GM19324 (cell line): ENCODE results near the gene CA5A.
"Not testable (repeated sequence)": the region's sequence is repeated elsewhere in the genome, so short reads cannot be mapped to it uniquely, and the experiment has no call there.

Source experiments
- ATAC-seq: cut with Tn5 transposase; IDR thresholded peaks from one replicate; pipeline ENCODE4 v1.9.1; 2021; ENCODE audit warnings: mild to moderate bottlenecking, moderate library complexity; ENCODE audit not compliant: unreplicated experiment, low FRiP score

Gene CA5A

DNA sequence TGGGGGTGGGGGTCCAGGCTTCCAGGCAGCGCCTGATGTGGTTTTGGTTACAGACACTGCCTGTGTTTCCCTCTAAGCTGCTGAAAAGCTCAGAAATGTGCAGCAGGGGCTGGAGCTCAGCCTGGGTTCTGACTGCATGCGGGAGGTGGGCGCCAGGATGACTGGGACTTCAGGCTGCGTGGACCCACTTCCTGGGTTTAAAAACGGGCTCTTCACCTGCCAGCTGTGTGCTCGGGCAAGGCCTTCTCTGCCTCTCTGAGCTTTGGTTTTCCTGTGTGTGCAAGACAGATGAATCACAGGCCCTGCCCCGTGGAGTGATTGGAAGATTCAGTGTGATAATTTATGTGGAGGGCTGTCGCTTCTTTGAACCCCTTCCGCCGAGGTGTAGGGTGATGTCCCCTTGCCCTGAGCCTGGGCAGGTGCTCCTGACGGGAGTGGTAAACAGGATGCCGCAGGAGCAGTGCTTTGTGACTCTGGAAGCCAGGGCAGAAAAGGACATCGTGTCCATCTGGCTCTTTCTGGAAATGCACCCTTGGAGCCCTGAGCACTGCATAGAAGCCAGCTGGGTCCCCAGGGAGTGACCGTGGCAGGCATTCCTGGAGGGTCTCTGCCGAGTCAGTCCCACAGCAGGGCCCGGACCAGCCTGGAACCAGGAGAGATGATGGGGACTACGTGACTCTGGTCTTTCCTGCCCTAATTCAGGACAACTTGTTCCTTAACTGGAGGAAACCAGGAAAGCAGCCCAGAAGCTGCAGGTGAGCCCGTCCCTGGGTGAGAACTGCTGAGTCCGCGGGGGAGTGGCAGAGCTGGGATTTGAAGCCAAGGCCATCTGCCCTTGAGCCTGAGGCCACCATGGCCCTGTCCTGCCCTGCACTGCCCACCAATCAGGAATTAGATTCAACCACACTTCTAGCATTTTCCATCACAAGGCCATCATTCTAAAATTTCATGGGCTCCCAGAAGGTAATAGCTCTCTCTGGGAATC lies 38.5 kb downstream of the CA5A start:
- ATAC-seq: no peak

DNA sequence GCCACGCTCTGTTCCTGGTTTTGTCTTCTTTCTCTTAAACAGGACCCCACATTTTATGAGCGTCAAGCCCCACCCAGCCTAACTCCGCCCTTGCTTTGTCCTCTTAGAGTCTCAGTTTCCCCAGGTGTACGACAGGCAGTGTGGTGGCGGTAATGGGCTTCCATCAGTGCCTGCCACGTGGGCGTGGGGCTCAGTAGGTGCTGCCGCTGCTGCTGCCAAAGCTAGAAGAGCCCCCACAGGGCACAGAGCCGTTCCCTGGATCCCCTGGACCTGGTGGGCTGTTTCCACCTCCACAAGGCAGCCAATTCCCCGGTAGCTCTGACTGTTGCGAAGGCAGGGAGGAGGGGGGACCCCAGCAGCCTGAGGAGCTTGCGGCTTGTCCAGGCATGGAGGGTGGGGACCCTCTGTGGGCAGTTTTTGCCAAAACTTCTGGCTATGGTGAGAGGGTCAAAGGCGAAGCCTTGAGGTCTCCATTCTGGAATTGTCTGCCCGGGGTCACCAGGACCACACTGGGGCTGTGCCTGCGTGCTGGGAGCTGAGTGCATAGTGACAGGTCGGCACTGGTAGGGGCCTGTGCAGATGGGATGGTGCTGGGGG lies 39.3 kb downstream of the CA5A start:
- ATAC-seq: not testable (repeated sequence)

DNA sequence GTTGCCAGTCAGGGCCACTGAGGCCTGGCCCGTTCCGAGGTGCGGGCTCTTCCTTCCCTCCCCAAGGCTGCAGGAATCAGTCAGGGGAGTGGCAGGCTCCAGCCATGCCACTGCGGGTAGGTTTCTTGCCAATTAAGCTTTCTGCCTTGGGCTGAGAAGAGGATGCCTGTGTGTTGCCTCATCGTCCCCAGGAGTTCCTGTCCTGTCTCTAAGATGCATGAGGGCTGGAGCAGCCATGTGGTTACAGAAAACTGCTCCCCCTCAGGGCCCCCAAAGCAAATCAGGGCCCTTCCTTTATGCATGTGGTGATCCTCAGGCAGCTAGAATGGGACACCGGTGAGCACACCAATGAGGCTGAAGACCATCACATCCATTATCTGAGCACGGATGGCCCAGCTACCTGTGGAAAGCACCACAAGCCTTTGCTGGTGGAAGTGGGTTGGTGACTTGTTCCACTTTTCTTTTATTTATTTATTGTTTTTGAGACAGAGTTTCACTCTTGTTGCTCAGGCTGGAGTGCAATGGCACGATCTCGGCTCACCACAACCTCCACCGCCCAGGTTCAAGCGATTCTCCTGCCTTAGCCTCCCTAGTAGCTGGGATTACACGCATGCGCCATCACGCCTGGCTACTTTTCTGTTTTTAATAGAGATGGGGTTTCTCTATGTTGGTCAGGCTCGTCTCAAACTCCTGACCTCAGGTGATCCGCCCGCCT lies 40.0 kb downstream of the CA5A start:
- ATAC-seq: not testable (repeated sequence)

DNA sequence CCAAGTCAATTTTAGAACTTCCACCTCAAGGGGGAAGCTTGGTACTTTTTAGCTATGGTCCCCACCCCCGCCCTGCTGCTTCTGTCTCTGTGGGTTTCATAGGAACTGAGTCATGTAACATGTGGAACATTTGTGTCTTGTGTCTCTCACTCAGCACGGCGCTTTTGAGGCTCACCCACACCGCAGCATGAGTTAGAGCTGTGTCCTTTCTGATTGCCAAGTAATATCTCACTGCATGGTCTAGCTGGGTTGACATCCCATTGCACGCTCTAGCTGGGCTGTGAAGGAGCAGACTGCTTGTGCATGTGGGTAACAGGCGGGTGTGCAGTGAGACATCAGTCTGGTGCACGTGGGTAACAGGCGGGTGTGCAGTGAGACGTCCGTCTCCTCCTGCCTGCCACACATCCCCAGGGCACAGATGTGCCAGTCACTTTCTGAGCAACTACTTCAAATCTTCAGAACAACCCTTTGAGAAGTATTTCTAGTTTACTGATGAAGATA lies 40.6 kb downstream of the CA5A start:
- ATAC-seq: no peak

DNA sequence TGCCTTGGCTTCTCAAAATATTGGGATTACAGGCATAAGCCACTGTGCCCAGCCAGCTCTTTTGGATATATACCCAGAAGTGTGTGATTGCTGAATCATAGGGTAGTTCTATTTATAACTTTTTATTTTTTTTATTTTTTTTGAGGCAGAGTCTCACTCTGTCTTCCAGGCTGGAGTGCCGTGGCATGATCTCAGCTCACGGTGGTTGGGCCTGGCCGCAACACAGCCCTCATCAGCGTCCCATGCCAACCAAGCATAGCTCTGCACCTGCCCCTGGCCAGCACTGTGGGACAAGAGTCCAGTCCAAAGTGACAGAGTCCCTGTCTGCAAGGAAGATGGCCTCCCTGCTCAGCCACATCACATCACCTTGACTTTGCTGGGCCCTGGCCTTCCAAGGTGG lies 42.3 kb downstream of the CA5A start:
- not testable (repeated sequence) for ATAC-seq

GRCh38 chr16:87891764-87892163 lies 44.6 kb downstream of the CA5A start:
- no peak for ATAC-seq

- not testable (repeated sequence) for ATAC-seq
Measured at GRCh38 chr16:87889762-87890161, 46.6 kb downstream of the CA5A start.

- ATAC-seq: not testable (repeated sequence)
Measured at GRCh38 chr16:87888346-87888745, 48.0 kb downstream of the CA5A start.

- not testable (repeated sequence) for ATAC-seq
Measured at GRCh38 chr16:87887931-87888330, 48.4 kb downstream of the CA5A start.

DNA sequence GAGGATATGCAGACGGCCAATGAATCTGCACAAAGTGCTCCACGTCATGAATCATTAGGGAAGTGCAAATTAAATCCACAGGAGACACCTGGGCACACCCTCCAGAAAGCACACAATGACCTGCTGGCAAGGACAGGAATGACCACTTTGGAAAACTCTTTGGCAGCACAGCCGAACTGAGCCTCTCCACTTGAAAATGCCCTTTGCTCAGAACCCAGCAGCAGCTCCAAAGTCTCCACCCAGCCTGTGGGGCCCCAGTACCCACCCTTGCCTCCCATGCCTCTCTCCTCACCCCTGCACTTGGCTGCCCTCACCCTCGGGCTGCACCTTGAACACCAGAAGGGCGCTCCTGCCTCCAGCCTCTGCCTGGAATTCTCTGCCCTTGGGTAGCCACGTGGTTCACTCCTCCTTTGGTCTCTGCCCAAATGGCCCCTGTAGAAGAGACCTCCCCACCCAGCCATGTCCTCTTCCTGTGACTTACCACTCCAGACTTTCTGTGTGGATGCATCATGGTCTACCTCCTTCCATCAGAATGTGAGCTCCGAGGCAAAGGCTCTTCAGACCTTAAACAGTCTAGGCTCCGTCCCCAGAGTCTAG lies 50.9 kb downstream of the CA5A start:
- not testable (repeated sequence) for ATAC-seq

DNA sequence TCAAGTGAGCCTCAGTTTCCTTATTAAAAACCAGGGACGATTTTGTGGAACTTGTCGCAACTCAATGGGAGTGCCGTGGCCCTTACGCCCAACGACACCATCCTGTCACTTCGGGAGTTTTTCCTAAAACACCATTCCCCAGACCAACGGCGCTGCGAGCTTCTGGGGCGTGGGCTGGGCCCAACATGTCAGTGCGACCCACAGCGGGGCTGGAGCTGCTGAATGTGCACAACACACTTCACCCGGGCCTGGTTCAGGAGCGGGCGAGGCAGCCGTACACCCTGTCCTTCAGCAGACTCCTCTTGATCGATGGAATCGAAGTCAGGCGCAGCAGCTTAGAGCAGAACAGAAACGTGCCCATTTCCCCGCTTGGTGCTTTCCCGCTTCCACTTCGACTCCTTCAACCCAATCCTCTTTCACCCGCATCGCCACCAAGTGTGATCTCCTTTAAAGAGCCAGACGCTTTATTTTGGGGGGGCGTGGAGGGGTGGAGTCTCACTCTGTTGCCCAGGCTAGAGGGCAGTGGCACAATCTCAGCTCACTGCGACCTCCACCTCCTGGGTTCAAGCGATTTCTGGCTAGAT lies 53.8 kb downstream of the CA5A start:
- ATAC-seq: no peak

DNA sequence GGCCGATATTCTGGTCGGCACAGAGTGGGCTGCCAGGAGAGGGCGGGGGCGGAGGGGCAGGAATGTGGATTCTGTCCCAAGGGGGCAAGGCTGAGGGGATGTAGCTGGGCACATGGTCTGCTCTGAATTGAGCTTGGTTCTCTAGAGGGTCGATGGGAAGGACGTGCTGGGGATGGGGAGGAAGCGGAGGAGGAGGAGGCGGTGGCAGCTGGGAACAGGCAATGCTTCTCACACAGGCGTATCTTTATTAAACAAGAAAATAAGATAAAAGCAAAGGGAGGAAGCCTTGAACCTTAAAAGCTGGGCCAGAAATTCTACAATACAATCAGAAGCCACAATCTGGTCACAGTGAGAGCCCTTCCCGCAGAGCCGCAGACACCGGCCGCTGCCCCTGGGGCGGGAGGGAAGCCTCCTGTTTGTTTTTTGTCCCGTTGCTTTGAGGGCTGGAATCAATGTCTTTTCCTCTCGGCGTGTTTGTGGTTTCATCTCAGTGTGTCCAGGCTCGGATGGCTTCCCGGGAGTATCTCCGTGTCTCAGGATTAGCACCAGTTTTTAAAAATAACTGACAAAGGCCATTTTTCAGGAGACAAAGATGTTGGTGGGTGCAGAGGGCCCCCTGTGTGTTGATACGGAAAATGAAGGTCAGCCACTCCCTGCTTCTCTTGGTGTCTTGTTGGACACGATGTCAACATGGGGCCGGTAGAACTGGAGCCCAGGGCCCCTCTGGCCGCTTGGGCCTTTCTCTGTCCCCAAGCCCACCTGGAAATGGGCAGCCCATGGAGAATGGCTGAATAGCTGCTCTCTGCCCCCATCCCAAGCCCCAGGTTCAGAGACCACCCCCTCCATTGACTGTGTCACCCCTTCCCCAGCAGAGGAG lies 54.8 kb downstream of the CA5A start:
- no peak for ATAC-seq

DNA sequence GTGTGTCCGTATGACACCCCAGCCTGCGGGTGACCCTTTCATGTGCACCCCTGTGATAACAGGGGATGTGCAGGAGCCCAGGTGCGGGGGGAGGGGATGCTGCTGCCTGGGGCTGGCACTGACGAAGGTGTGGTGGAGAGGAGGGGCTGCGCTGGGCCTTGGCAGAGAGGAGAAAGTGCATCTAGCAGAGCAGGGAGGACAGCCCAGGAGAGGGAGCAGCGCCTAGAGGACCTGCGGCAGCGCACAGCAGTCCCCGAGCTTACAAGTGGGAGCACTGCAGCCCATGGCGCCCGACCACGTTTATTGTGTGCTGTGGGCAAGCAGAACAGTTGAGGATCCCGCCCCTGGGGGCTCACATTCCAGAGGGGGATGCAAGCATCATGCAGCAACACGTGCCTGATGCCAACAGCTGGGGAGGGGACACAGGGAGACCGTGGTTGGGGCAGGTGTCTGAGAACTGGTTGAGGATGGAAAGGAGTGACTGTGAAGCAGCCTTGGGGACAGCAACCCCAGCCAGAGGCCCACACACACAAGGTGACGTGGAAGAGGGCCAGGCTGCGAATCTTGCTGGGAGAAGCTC lies 56.1 kb downstream of the CA5A start:
- ATAC-seq: no peak

GRCh38 chr16:87879411-87880013 lies 56.8 kb downstream of the CA5A start:
- ATAC-seq: not testable (repeated sequence)

GRCh38 chr16:87878704-87879103 lies 57.6 kb downstream of the CA5A start:
- no peak for ATAC-seq

GRCh38 chr16:87877942-87878507 lies 58.3 kb downstream of the CA5A start:
- no peak for ATAC-seq

DNA sequence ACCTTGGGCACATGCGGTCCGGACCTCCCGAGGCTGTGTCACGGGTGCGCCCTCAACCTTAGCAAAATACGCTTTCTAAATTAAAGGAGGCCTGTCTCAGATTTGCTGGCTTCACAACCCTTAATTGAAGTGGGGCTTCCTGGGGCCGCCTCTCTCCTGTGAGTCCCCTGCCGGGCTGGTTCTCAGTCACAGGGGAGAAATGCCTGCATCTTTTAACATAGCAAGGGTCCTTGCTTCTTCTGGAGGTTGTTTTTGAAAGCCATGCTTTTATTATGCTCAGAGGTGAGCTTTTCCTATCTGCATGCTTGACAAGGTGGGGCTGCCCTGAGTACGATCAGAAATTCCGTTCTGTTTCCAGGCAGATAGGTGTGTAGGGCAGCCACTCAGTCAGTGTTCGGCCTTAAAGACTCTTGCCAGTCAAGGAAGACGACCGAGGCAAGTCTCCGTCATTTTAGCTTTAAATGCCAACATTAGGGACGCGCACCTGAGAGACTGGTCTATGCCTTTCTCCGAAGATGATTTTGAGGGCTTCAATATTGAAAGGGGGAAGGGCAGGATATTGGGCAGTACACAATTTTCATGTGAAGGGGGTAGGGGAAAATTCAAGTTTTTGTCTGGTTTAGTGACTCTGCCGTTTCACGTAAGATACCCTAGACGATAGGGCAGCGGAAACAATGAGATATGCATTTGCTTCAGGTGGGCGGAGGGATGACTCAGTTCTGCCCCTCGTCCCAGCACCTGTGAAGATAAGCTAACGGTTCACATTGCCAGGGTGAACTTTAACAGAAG lies 61.5 kb downstream of the CA5A start:
- ATAC-seq: no peak
